K562 (cell line): Measurements from ENCODE around the gene TAMALIN. TPM values are rescaled to one million over a fixed set of nuclear protein-coding genes. Genes with fewer than 3 reads are reported as not detected.

Experiments used
- ATAC-seq: fragments of 200-7000 bp; cut with Tn5 transposase; 3 replicates; pipeline ENCODE4 v1.9.1; 2020; ENCODE audit warnings: moderate library complexity
- BruUV-seq: library from RNA; stranded (reverse); fragments of 400-500 nt; replicated peaks from 2 replicates; lab custom pipeline; 2021; lab: Mats Ljungman, UMichigan
- CTCF ChIA-PET: fragments of 300-600 bp; formaldehyde crosslinking; extraction: SDS; loops from one replicate; lab custom pipeline; 2021; ENCODE audit warnings: low intra/inter-chr PET ratio; lab: Yijun Ruan, JAX
- POLR2A ChIA-PET: fragments of 300-600, 350-650 bp; sonication (Branson Sonifier 250); formaldehyde crosslinking; extraction: SDS; loops from one replicate; lab custom pipeline; 2021; ENCODE audit warnings: antibody characterized with exemption, inconsistent platforms; lab: Yijun Ruan, JAX
- DNase-seq, 4 experiments: peaks; one replicate each; pipeline versions ENCODE4 v3.0.0 to v3.0.0-alpha.2; 2011 to 2018; ENCODE audit warnings: low spot score in 3 of 4, mixed read lengths in 3 of 4; ENCODE audit errors: extremely low read depth in 1 of 4
- FAIRE-seq: peaks from 2 replicates; lab custom pipeline; 2011; peaks lifted over from hg19 to GRCh38; lab: Jason Lieb, UNC
- H2AFZ ChIP-seq: 2 replicates; pipeline ENCODE4 v1.6.0; 2011; ENCODE audit warnings: low read depth, low read length, control low read depth, inconsistent platforms
- H3K27ac ChIP-seq: fragments of 200-600 bp; 3 replicates; pipeline ENCODE4 v1.8.0; 2011; ENCODE audit warnings: low read depth, mild to moderate bottlenecking, control low read depth, inconsistent platforms, low read length, moderate library complexity, mixed read lengths; ENCODE audit errors: extremely low read depth
- H3K27me3 ChIP-seq, 2 experiments: fragments of 300-600 bp in 1 of 2; 2 replicates in 1 of 2; 3 replicates in 1 of 2; pipeline versions ENCODE4 v1.6.0 to v1.8.0; 2011; ENCODE audit warnings: inconsistent platforms in 2 of 2, low read length in 2 of 2, mild to moderate bottlenecking in 1 of 2, mixed read lengths in 1 of 2, moderate library complexity in 1 of 2; ENCODE audit not compliant: control insufficient read depth in 2 of 2, insufficient read depth in 2 of 2
- H3K36me3 ChIP-seq: fragments of 300-600 bp; 3 replicates; pipeline ENCODE4 v1.8.0; 2011; ENCODE audit warnings: mild to moderate bottlenecking, low read length, inconsistent platforms; ENCODE audit not compliant: control insufficient read depth, insufficient read depth
- H3K4me1 ChIP-seq, 2 experiments: fragments of 200-600 bp in 1 of 2; replicated peaks in 1 of 2; 2 replicates in 1 of 2; 3 replicates in 1 of 2; pipeline versions ENCODE4 v1.5.1 to v1.8.0; 2011; ENCODE audit warnings: inconsistent platforms in 2 of 2, low read length in 2 of 2, mild to moderate bottlenecking in 1 of 2, mixed read lengths in 1 of 2, moderate library complexity in 1 of 2; ENCODE audit not compliant: control insufficient read depth in 2 of 2, insufficient read depth in 2 of 2
- H3K4me2 ChIP-seq: 2 replicates; pipeline ENCODE4 v1.6.1; 2011; ENCODE audit warnings: low read length, control low read depth, inconsistent platforms, mixed read lengths; ENCODE audit not compliant: insufficient read depth
- H3K4me3 ChIP-seq: fragments of 200-600 bp; sonication (generic), shearing (Covaris generic); 2 replicates; pipeline ENCODE4 v1.5.1; 2016; ENCODE audit warnings: control low read depth, inconsistent platforms
- H3K79me2 ChIP-seq: fragments of 200-600 bp; 3 replicates; pipeline ENCODE4 v1.8.0; 2011; ENCODE audit warnings: low read length, inconsistent platforms; ENCODE audit not compliant: control insufficient read depth, insufficient read depth
- H3K9ac ChIP-seq, 2 experiments: 2 replicates each; pipeline versions ENCODE4 v1.6.0 to v1.6.1; 2011; ENCODE audit warnings: low read depth in 2 of 2, low read length in 2 of 2, control low read depth in 1 of 2, inconsistent platforms in 1 of 2, mild to moderate bottlenecking in 1 of 2, mixed read lengths in 1 of 2; ENCODE audit not compliant: insufficient read depth in 1 of 2
- H3K9me1 ChIP-seq: one replicate; pipeline ENCODE4 v1.6.0; 2011; ENCODE audit warnings: inconsistent platforms, mild to moderate bottlenecking, low read length, moderate library complexity; ENCODE audit not compliant: control insufficient read depth, insufficient read depth
- H3K9me3 ChIP-seq: replicated peaks from 2 replicates; pipeline ENCODE4 v1.5.1; 2011; ENCODE audit warnings: low read depth, low read length, inconsistent platforms; ENCODE audit not compliant: control insufficient read depth, insufficient read depth
- H4K20me1 ChIP-seq: replicated peaks from 2 replicates; pipeline ENCODE4 v1.6.1; 2011; ENCODE audit warnings: low read length, inconsistent platforms, mixed read lengths; ENCODE audit not compliant: control insufficient read depth, insufficient read depth
- E2F4 ChIP-seq: sonication (generic); formaldehyde crosslinking; IDR thresholded peaks from 2 replicates; pipeline ENCODE4 v1.8.0; 2022; ENCODE audit warnings: mild to moderate bottlenecking, low read depth, missing genetic modification reagents
- RBM34 ChIP-seq: fragments of 200-400 bp; formaldehyde crosslinking; IDR thresholded peaks from 2 replicates; pipeline ENCODE4 v1.6.1; 2018; ENCODE audit warnings: low read length, borderline replicate concordance; ENCODE audit not compliant: insufficient read depth
- ZNF407 ChIP-seq: fragments of 450-650 bp; IDR thresholded peaks from 2 replicates; pipeline ENCODE4 v1.6.1; 2016; ENCODE audit warnings: low read depth
- WGBS: fragments of 100-300 bp; shearing (Covaris generic); methylation state at CpG from one replicate; pipeline ENCODE4 v1.1.6; 2016; ENCODE audit warnings: low coverage, mixed read lengths; ENCODE audit not compliant: insufficient coverage; ENCODE audit errors: missing lambda C conversion rate; 5-methylcytosine and 5-hydroxymethylcytosine counted together
- in situ Hi-C: fragments of 300-500 bp; cut with MboI; formaldehyde crosslinking; loops from 4 replicates; pipeline ENCODE4 v1.15.0; 2018; ENCODE audit warnings: inconsistent platforms, mixed read lengths
- intact Hi-C: fragments of 100-400 bp; cut with micrococcal nuclease; formaldehyde crosslinking; loops from 2 replicates; pipeline ENCODE4 v1.14.2; 2022
- polyA plus RNA-seq, 8 experiments: library from polyadenylated mRNA; depleted of rRNA in 4 of 8; stranded (reverse) in 5 of 8; unstranded in 3 of 8; fragments of >200 nt; fragmentation: Nextera tagmentation in 2 of 8; fragmentation: Illumina TruSeq in 1 of 8; extraction: Ambion mirVana in 2 of 8; extraction: Trizol in 1 of 8; gene quantifications; 2 replicates each; pipeline versions ENCODE4 v1.2.1 to v1.2.3, GENCODE V29; 2011 to 2014; ENCODE audit warnings: inconsistent platforms in 1 of 8, missing spikeins in 1 of 8
- total RNA-seq, 7 experiments: library from RNA; depleted of rRNA in 6 of 7; stranded (reverse); fragments of >200 nt in 6 of 7; fragmentation: Illumina TruSeq in 2 of 7; extraction: Trizol in 2 of 7; gene quantifications; 2 replicates each; pipeline versions ENCODE4 v1.2.1 to v1.2.3, GENCODE V29; 2011 to 2021; ENCODE audit warnings: low replicate concordance in 1 of 7

TAMALIN gene
- total and polyA plus RNA-seq, 9 of the 15 experiments (the other 6 are each of a cell fraction or from before 2014, with no cell fraction given), result 0.74 to 2.2 (median 1.5) TPM; not detected in 2

- Histone ChIP-seq H3K27ac (no peak overlapping the region), H3K4me2 (no peak overlapping the region), H3K79me2 (no peaks in the 10 kb centered on the region), H3K9ac (no peak overlapping the region), H2AFZ (no peak overlapping the region), H3K4me1 (peaks cover 0 to 22% of the 10 kb centered on the region in 2 experiments; a peak in 1 of 5 replicates), H3K27me3 (no peaks in the 10 kb centered on the region), H3K9me1 (no peaks in the 10 kb centered on the region), H3K36me3 (0 out of 3 replicates have a peak, but pooled peaks cover 3% of the 10 kb centered on the region), H3K9me3 (no peaks in the 10 kb centered on the region), H4K20me1 (no peaks in the 10 kb centered on the region), H3K4me3 (no peak overlapping the region)
- in situ Hi-C loops (loop anchor here (25.0 kb wide), 1 partner anchor 591 kb away; the partner anchor contains the start of gene SLC4A8), intact Hi-C loops (no loop called here)
- POLR2A ChIA-PET, result interaction anchor here (0.7 to 2.5 kb wide), 7 partner anchors 8 to 76 kb away, joined by 3 to 13 read pairs (median 4); partner anchors contain the start of gene NR4A1
- CTCF ChIA-PET, result interaction anchor here (0.5 to 5.4 kb wide), 4 partner anchors 18 to 119 kb away, joined by 6 to 63 read pairs (median 24); no protein-coding TSS in a partner anchor
- ATAC-seq (no peak), DNase-seq (no peak), FAIRE-seq (no peak)
- no TSS peak for BruUV-seq
- TF ChIP-seq E2F4 (CRISPR knock-in tag) (no peak), ZNF407 (no peak), RBM34 (no peak)
- 67% methylated on average over 8 of the region's 8 CpGs for WGBS
Measured at GRCh38 chr12:52003016-52003550, 3.7 kb upstream of the TAMALIN start.
